K562 (cell line): ENCODE measurements around the gene CD226. TPM values are rescaled to one million over a fixed set of nuclear protein-coding genes. Genes with fewer than 3 reads are reported as not detected.

Experiments
- ATAC-seq: fragments of 200-7000 bp; cut with Tn5 transposase; 3 replicates; pipeline ENCODE4 v1.9.1; 2020; ENCODE audit warnings: moderate library complexity
- BruUV-seq: library from RNA; stranded (reverse); fragments of 400-500 nt; replicated peaks from 2 replicates; lab custom pipeline; 2021; lab: Mats Ljungman, UMichigan
- CTCF ChIA-PET: fragments of 300-600 bp; formaldehyde crosslinking; extraction: SDS; loops from one replicate; lab custom pipeline; 2021; ENCODE audit warnings: low intra/inter-chr PET ratio; lab: Yijun Ruan, JAX
- POLR2A ChIA-PET: fragments of 300-600, 350-650 bp; sonication (Branson Sonifier 250); formaldehyde crosslinking; extraction: SDS; loops from one replicate; lab custom pipeline; 2021; ENCODE audit warnings: antibody characterized with exemption, inconsistent platforms; lab: Yijun Ruan, JAX
- DNase-seq, 4 experiments: peaks; one replicate each; pipeline versions ENCODE4 v3.0.0 to v3.0.0-alpha.2; 2011 to 2018; ENCODE audit warnings: low spot score in 3 of 4, mixed read lengths in 3 of 4; ENCODE audit errors: extremely low read depth in 1 of 4
- FAIRE-seq: peaks from 2 replicates; lab custom pipeline; 2011; peaks lifted over from hg19 to GRCh38; lab: Jason Lieb, UNC
- H2AFZ ChIP-seq: 2 replicates; pipeline ENCODE4 v1.6.0; 2011; ENCODE audit warnings: low read depth, low read length, control low read depth, inconsistent platforms
- H3K27ac ChIP-seq: fragments of 200-600 bp; 3 replicates; pipeline ENCODE4 v1.8.0; 2011; ENCODE audit warnings: low read depth, mild to moderate bottlenecking, control low read depth, inconsistent platforms, low read length, moderate library complexity, mixed read lengths; ENCODE audit errors: extremely low read depth
- H3K27me3 ChIP-seq, 2 experiments: fragments of 300-600 bp in 1 of 2; 2 replicates in 1 of 2; 3 replicates in 1 of 2; pipeline versions ENCODE4 v1.6.0 to v1.8.0; 2011; ENCODE audit warnings: inconsistent platforms in 2 of 2, low read length in 2 of 2, mild to moderate bottlenecking in 1 of 2, mixed read lengths in 1 of 2, moderate library complexity in 1 of 2; ENCODE audit not compliant: control insufficient read depth in 2 of 2, insufficient read depth in 2 of 2
- H3K36me3 ChIP-seq: fragments of 300-600 bp; 3 replicates; pipeline ENCODE4 v1.8.0; 2011; ENCODE audit warnings: mild to moderate bottlenecking, low read length, inconsistent platforms; ENCODE audit not compliant: control insufficient read depth, insufficient read depth
- H3K4me1 ChIP-seq, 2 experiments: fragments of 200-600 bp in 1 of 2; replicated peaks in 1 of 2; 2 replicates in 1 of 2; 3 replicates in 1 of 2; pipeline versions ENCODE4 v1.5.1 to v1.8.0; 2011; ENCODE audit warnings: inconsistent platforms in 2 of 2, low read length in 2 of 2, mild to moderate bottlenecking in 1 of 2, mixed read lengths in 1 of 2, moderate library complexity in 1 of 2; ENCODE audit not compliant: control insufficient read depth in 2 of 2, insufficient read depth in 2 of 2
- H3K4me2 ChIP-seq: 2 replicates; pipeline ENCODE4 v1.6.1; 2011; ENCODE audit warnings: low read length, control low read depth, inconsistent platforms, mixed read lengths; ENCODE audit not compliant: insufficient read depth
- H3K4me3 ChIP-seq: fragments of 200-600 bp; sonication (generic), shearing (Covaris generic); 2 replicates; pipeline ENCODE4 v1.5.1; 2016; ENCODE audit warnings: control low read depth, inconsistent platforms
- H3K79me2 ChIP-seq: fragments of 200-600 bp; 3 replicates; pipeline ENCODE4 v1.8.0; 2011; ENCODE audit warnings: low read length, inconsistent platforms; ENCODE audit not compliant: control insufficient read depth, insufficient read depth
- H3K9ac ChIP-seq, 2 experiments: 2 replicates each; pipeline versions ENCODE4 v1.6.0 to v1.6.1; 2011; ENCODE audit warnings: low read depth in 2 of 2, low read length in 2 of 2, control low read depth in 1 of 2, inconsistent platforms in 1 of 2, mild to moderate bottlenecking in 1 of 2, mixed read lengths in 1 of 2; ENCODE audit not compliant: insufficient read depth in 1 of 2
- H3K9me1 ChIP-seq: one replicate; pipeline ENCODE4 v1.6.0; 2011; ENCODE audit warnings: inconsistent platforms, mild to moderate bottlenecking, low read length, moderate library complexity; ENCODE audit not compliant: control insufficient read depth, insufficient read depth
- H3K9me3 ChIP-seq: replicated peaks from 2 replicates; pipeline ENCODE4 v1.5.1; 2011; ENCODE audit warnings: low read depth, low read length, inconsistent platforms; ENCODE audit not compliant: control insufficient read depth, insufficient read depth
- H4K20me1 ChIP-seq: replicated peaks from 2 replicates; pipeline ENCODE4 v1.6.1; 2011; ENCODE audit warnings: low read length, inconsistent platforms, mixed read lengths; ENCODE audit not compliant: control insufficient read depth, insufficient read depth
- JUND ChIP-seq, 2 experiments: IDR thresholded peaks; 2 replicates in 1 of 2; 3 replicates in 1 of 2; pipeline ENCODE4 v1.6.1; 2011; ENCODE audit warnings: borderline replicate concordance in 2 of 2, low read depth in 2 of 2, low read length in 2 of 2, improper control_type of control experiment in 1 of 2, missing biosample characterization in 1 of 2, missing genetic modification characterization in 1 of 2, missing genetic modification reagents in 1 of 2
- MEIS2 ChIP-seq: fragments of 450-650 bp; IDR thresholded peaks from 2 replicates; pipeline ENCODE4 v1.6.1; 2014; ENCODE audit warnings: mild to moderate bottlenecking; ENCODE audit not compliant: partially characterized antibody
- MXD1 ChIP-seq: fragments of 250-450 bp; sonication (Bioruptor Pico); IDR thresholded peaks from 2 replicates; pipeline ENCODE4 v1.8.0; 2021; ENCODE audit warnings: borderline replicate concordance, mild to moderate bottlenecking, moderate library complexity; ENCODE audit not compliant: poor library complexity, severe bottlenecking
- NFIC ChIP-seq: fragments of 450-650 bp; IDR thresholded peaks from 2 replicates; pipeline ENCODE4 v1.6.1; 2017; ENCODE audit warnings: mild to moderate bottlenecking, inconsistent platforms
- PURB ChIP-seq: sonication (generic); formaldehyde crosslinking; IDR thresholded peaks from 2 replicates; pipeline ENCODE4 v1.9.0; 2021; ENCODE audit warnings: low read depth, mild to moderate bottlenecking, missing genetic modification reagents
- SPI1 ChIP-seq: IDR thresholded peaks from 2 replicates; pipeline ENCODE4 v1.6.1; 2011; ENCODE audit warnings: low read depth, low read length, control low read depth, borderline replicate concordance
- ZNF583 ChIP-seq: fragments of 250-450 bp; sonication (Bioruptor Pico); IDR thresholded peaks from 2 replicates; pipeline ENCODE4 v1.4.0; 2020
- ZNF699 ChIP-seq: fragments of 250-450 bp; sonication (Bioruptor Pico); IDR thresholded peaks from 2 replicates; pipeline ENCODE4 v1.8.0; 2021; ENCODE audit warnings: mild to moderate bottlenecking, moderate library complexity; ENCODE audit not compliant: insufficient replicate concordance
- WGBS: fragments of 100-300 bp; shearing (Covaris generic); methylation state at CpG from one replicate; pipeline ENCODE4 v1.1.6; 2016; ENCODE audit warnings: low coverage, mixed read lengths; ENCODE audit not compliant: insufficient coverage; ENCODE audit errors: missing lambda C conversion rate; 5-methylcytosine and 5-hydroxymethylcytosine counted together
- in situ Hi-C: fragments of 300-500 bp; cut with MboI; formaldehyde crosslinking; loops from 4 replicates; pipeline ENCODE4 v1.15.0; 2018; ENCODE audit warnings: inconsistent platforms, mixed read lengths
- intact Hi-C: fragments of 100-400 bp; cut with micrococcal nuclease; formaldehyde crosslinking; loops from 2 replicates; pipeline ENCODE4 v1.14.2; 2022
- polyA plus RNA-seq, 8 experiments: library from polyadenylated mRNA; depleted of rRNA in 4 of 8; stranded (reverse) in 5 of 8; unstranded in 3 of 8; fragments of >200 nt; fragmentation: Nextera tagmentation in 2 of 8; fragmentation: Illumina TruSeq in 1 of 8; extraction: Ambion mirVana in 2 of 8; extraction: Trizol in 1 of 8; gene quantifications; 2 replicates each; pipeline versions ENCODE4 v1.2.1 to v1.2.3, GENCODE V29; 2011 to 2014; ENCODE audit warnings: inconsistent platforms in 1 of 8, missing spikeins in 1 of 8
- total RNA-seq, 7 experiments: library from RNA; depleted of rRNA in 6 of 7; stranded (reverse); fragments of >200 nt in 6 of 7; fragmentation: Illumina TruSeq in 2 of 7; extraction: Trizol in 2 of 7; gene quantifications; 2 replicates each; pipeline versions ENCODE4 v1.2.1 to v1.2.3, GENCODE V29; 2011 to 2021; ENCODE audit warnings: low replicate concordance in 1 of 7
- TF ChIP-seq, protein P1 (sequence below): sonication (generic); formaldehyde crosslinking; IDR thresholded peaks from 2 replicates; pipeline ENCODE4 v1.8.0; 2022; ENCODE audit warnings: mild to moderate bottlenecking, missing genetic modification reagents
- TF ChIP-seq, protein P2 (sequence below): fragments of 450-650 bp; IDR thresholded peaks from 2 replicates; pipeline ENCODE4 v1.6.1; 2016
- TF ChIP-seq, protein P3 (sequence below), 2 experiments: IDR thresholded peaks in 1 of 2; conservative IDR thresholded peaks in 1 of 2; 2 replicates each; pipeline ENCODE4 v1.6.1; 2016; ENCODE audit warnings: low read depth in 2 of 2, mild to moderate bottlenecking in 1 of 2, missing compliant biosample characterization in 1 of 2, missing genetic modification characterization in 1 of 2, moderate library complexity in 1 of 2

Gene CD226
- total and polyA plus RNA-seq, 9 of the 15 experiments (the other 6 are each of a cell fraction or from before 2014, with no cell fraction given): 0.32 to 1.7 (median 0.80) TPM

DNA sequence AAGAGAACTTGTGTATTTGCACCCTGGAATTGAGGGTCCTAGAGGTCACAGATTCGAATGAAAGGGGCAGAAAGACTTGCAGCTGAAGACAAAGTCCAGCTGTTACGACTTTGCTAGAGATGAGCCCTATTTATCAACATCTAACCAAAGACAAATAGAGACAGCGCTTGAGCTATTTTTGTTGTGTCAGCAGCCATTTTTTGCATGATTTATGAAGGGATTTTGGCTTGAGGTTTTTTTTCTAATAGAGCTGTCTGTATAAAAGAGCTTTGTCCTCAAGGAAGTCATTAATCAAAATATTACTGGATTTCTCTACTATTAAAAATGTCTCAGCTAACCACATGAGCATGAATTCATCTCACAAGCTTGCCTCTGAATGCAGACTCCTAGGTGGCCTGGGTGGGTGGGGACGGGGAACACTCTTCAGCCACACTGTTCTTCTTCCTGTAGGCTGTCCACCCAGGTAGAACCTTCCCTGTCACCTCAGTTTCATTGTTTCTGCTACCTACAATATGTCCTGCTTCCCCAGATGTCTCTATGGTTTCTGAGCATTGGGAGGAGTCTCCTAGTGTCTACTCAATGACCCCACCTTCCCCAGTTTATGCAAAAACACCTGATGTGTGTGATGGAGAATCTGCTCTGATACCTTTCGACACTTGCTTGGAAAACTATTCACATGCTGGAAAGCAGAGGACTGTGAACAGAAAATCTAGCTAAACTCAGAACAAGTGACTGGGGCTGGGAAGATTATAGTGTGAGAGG, 7.2 kb upstream of the CD226 start:
- Histone ChIP-seq H3K79me2 (no peaks in the 10 kb centered on the region), H3K9me3 (no peaks in the 10 kb centered on the region), H3K27ac (no peak overlapping the region), H3K27me3 (no peaks in the 10 kb centered on the region), H3K4me1 (peaks cover 0 to 10% of the 10 kb centered on the region in 2 experiments; a peak in 3 of 5 replicates), H2AFZ (no peak overlapping the region), H3K4me2 (no peak overlapping the region), H3K9me1 (no peaks in the 10 kb centered on the region), H3K9ac (no peak overlapping the region), H4K20me1 (no peaks in the 10 kb centered on the region), H3K36me3 (no peaks in the 10 kb centered on the region; the same call in 2 of the 3 replicates), H3K4me3 (no peak overlapping the region)
- DNase-seq (no peak), FAIRE-seq (no peak), ATAC-seq (no peak)
- ChIA-PET POLR2A (no interaction called here), CTCF (no interaction called here)
- in situ Hi-C loops (no loop called here), intact Hi-C loops (no loop called here)
- 37% methylated on average over 5 of the region's 5 CpGs for WGBS
- no TSS peak for BruUV-seq
- TF ChIP-seq, protein P1, sequence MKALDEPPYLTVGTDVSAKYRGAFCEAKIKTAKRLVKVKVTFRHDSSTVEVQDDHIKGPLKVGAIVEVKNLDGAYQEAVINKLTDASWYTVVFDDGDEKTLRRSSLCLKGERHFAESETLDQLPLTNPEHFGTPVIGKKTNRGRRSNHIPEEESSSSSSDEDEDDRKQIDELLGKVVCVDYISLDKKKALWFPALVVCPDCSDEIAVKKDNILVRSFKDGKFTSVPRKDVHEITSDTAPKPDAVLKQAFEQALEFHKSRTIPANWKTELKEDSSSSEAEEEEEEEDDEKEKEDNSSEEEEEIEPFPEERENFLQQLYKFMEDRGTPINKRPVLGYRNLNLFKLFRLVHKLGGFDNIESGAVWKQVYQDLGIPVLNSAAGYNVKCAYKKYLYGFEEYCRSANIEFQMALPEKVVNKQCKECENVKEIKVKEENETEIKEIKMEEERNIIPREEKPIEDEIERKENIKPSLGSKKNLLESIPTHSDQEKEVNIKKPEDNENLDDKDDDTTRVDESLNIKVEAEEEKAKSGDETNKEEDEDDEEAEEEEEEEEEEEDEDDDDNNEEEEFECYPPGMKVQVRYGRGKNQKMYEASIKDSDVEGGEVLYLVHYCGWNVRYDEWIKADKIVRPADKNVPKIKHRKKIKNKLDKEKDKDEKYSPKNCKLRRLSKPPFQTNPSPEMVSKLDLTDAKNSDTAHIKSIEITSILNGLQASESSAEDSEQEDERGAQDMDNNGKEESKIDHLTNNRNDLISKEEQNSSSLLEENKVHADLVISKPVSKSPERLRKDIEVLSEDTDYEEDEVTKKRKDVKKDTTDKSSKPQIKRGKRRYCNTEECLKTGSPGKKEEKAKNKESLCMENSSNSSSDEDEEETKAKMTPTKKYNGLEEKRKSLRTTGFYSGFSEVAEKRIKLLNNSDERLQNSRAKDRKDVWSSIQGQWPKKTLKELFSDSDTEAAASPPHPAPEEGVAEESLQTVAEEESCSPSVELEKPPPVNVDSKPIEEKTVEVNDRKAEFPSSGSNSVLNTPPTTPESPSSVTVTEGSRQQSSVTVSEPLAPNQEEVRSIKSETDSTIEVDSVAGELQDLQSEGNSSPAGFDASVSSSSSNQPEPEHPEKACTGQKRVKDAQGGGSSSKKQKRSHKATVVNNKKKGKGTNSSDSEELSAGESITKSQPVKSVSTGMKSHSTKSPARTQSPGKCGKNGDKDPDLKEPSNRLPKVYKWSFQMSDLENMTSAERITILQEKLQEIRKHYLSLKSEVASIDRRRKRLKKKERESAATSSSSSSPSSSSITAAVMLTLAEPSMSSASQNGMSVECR (CRISPR knock-in tag): no peak
- TF ChIP-seq SPI1: no peak
- TF ChIP-seq, protein P2, sequence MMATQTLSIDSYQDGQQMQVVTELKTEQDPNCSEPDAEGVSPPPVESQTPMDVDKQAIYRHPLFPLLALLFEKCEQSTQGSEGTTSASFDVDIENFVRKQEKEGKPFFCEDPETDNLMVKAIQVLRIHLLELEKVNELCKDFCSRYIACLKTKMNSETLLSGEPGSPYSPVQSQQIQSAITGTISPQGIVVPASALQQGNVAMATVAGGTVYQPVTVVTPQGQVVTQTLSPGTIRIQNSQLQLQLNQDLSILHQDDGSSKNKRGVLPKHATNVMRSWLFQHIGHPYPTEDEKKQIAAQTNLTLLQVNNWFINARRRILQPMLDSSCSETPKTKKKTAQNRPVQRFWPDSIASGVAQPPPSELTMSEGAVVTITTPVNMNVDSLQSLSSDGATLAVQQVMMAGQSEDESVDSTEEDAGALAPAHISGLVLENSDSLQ: peak; percentile 38; the same call in 1 of the 2 replicates
- TF ChIP-seq MEIS2: peak; percentile 30
- TF ChIP-seq MXD1 (CRISPR knock-in tag): no peak
- no peak for TF ChIP-seq JUND (IDR thresholded peaks at IDR 0.05; ENCODE audit: borderline replicate concordance, low read depth, low read length)
- no peak for TF ChIP-seq JUND (tag; IDR thresholded peaks at IDR 0.05; ENCODE audit: borderline replicate concordance, low read depth, low read length)
- no peak for TF ChIP-seq NFIC
- no peak for TF ChIP-seq PURB (CRISPR knock-in tag)
- TF ChIP-seq ZNF699 (CRISPR knock-in tag): no peak
- no peak for TF ChIP-seq ZNF583 (CRISPR knock-in tag)
- TF ChIP-seq, protein P3, sequence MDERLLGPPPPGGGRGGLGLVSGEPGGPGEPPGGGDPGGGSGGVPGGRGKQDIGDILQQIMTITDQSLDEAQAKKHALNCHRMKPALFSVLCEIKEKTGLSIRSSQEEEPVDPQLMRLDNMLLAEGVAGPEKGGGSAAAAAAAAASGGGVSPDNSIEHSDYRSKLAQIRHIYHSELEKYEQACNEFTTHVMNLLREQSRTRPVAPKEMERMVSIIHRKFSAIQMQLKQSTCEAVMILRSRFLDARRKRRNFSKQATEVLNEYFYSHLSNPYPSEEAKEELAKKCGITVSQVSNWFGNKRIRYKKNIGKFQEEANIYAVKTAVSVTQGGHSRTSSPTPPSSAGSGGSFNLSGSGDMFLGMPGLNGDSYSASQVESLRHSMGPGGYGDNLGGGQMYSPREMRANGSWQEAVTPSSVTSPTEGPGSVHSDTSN (CRISPR knock-in tag; IDR thresholded peaks at IDR 0.05; ENCODE audit: low read depth): no peak
- TF ChIP-seq, protein P3 (tag; conservative IDR thresholded peaks at IDR 0.05; ENCODE audit: low read depth): peak; percentile 61
